NCI-H2081 (cell line): Measurements from ENCODE around the gene XPR1.
"Not testable (repeated sequence)": the region's sequence is repeated elsewhere in the genome, so short reads cannot be mapped to it uniquely, and the experiment has no call there.

Experiments used
- DNase-seq, 2 experiments: peaks; one replicate each; lab custom pipeline; 2025; lab: John Stamatoyannopoulos, UW

XPR1 gene

GRCh38 chr1:180841415-180841814, 209.6 kb downstream of the XPR1 start:
- DNase-seq, result no peak

DNA sequence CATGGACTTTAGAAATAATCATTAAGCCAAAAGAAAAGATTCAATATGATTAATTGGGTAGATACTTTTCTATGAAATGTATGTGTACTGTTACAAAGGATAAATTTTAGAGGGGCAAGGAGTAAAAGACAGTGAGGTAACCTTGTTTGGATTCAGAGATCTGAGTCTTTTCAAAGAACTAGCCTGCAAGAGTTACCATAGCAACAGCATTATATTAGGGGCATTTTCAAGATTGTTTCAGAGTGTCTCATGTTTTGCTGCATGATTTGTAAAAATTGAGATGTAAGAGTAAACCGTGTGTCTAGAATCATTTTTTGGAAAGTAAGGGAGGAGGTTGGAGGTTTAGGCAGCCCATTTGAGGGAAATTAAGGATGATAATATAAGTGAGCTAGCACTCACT, 210.2 kb downstream of the XPR1 start:
- DNase-seq, result no peak

- DNase-seq, result peak; percentile 56 to 76
Observed at GRCh38 chr1:180842491-180843275, 210.9 kb downstream of the XPR1 start.

GRCh38 chr1:180845352-180845751, 213.5 kb downstream of the XPR1 start:
- no peak for DNase-seq

DNA sequence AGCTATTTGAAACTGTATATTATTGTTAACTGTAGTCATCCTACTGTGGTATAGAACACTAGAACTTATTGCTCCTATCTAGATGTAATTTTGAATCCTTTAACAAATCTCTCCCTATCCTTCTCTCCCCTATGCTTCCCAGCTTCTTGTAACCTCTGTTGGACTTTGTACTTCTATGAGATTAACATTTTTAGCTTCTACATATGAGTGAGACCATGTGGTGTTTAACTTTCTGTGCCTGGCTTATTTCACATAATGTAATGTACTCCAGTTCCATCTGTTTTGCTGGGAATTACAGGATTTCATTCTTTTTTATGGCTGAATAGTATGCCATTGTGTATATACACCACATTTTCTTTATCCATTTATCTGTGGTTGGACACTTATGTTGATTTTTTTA, 216.4 kb downstream of the XPR1 start:
- no peak for DNase-seq

GRCh38 chr1:180849031-180849775, 217.4 kb downstream of the XPR1 start:
- DNase-seq, result no peak

DNA sequence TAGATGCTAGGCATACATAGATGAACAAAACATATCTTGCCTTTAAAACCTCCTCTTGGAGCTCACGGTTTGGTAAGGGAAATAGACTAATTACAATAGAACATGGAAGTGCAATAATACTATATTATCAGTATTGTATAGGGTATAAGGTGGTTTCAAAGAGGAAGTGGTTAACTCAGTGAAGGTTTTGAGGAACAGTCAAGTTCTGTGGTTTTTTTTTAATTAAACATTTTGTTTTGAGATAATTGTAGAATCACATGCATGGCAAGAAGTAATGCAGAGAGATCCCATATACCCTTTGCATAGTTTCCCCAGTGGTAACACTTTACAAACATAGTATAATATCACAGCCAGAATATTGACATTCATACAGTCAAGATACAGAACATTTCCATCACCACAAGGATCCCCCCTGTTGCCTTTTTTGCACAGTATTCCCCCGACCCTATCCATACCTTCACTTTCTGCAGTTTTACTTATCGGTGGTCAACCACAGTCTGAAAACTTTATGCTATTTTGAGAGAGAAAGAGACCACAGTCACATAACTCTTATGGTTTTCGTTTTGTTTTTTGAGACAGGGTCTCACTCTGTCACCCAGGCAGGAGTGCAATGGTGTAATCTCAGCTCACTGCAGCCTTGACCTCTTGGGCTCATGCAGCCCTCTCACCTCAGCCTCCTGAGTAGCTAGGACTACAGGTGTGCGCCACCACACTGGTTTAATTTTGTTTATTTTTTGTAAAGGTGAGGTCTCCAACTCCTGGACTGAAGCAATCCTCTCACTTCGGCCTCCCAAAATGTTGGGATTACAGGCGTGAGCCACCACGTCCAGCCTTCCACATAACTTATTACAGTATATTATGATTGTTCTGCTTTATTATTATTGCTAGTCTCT, 220.4 kb downstream of the XPR1 start:
- DNase-seq, result no peak

GRCh38 chr1:180854001-180854400, 222.2 kb downstream of the XPR1 start:
- no peak for DNase-seq

DNA sequence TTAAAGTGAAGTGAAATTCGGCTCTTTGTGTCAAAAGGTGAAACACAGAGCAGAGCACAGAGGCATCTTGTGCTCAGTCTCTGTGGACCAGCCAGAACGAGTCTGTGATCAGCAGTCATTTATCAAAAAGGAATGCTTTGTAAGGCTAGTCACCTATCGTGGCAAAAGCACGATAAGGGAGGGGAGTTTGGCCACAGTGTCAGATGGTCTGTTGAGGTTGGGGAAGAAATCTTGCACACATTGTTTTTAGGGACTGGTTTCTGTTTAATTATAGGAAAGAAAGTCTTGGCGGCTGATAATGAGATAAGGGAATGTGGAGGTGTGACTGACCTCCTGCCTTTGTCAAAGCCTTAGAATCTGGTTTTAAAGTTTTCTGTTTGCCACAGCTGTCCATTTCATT, 222.6 kb downstream of the XPR1 start:
- no peak for DNase-seq

GRCh38 chr1:180857947-180858725, 226.3 kb downstream of the XPR1 start:
- DNase-seq, result not testable (repeated sequence)

DNA sequence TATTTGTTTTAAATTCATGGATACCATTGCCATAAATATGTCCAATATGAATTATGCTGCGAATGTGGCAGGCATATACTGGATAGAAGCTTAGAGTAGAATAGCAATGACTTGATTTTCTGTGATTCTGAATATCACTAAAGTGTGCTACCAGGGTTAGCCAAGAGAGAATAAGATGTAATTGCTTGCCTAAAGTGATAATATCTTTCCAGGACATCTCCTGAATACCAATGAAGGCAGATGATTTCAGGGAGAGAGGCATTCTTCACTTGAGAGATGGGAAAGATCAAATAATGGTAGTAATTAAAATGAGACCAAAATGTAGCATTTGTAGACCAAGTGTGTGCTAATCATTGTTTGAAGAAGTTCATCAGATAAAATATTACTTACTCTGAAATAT, 227.5 kb downstream of the XPR1 start:
- DNase-seq, result no peak

GRCh38 chr1:180860535-180860934, 228.7 kb downstream of the XPR1 start:
- no peak for DNase-seq

DNA sequence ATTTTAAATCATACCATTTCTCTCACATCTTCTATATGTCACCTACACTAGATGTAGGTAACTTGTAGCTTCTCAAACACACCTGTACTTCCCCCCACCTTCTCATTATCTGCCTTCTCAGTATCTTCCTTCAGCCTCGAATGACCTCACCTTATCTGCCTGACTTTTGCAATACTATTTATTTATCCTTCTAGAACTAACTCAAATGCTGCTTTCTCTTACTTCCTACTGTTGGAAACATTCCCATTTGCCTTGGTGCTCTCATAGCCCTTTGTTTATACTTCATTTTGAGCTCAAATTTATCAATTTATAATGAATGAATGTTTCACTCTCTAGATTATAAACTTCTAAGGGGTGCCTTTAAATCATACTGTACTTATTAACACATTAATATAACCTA, 230.5 kb downstream of the XPR1 start:
- DNase-seq, result no peak

DNA sequence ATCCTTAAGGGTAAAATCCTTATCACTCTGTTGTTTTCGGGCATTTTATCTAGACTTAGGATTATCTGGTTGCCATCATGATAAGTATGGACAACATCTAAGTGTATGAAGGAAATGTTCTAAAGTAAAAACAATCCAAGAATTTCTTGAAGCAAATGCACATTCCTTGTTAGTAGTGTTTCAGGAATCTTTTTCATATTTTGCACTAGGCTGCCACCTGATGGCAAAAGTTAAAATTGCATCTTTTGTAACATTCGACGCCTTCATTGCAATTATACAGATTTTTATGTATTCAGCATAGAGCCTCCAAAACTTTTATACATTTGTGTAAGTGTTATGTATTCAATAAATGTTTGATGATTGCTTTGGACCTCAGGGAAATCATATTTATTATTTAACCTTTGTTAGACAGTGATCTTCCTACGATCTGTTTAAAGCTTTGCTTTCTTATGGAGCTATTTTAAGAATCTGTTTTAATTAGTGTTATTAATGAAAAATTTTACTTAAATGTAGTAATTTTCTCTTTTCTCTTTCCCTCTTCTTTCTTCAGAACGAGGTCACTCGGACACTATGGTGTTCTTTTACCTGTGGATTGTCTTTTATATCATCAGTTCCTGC, 231.4 kb downstream of the XPR1 start:
- DNase-seq, result peak; percentile 29 to 66

DNA sequence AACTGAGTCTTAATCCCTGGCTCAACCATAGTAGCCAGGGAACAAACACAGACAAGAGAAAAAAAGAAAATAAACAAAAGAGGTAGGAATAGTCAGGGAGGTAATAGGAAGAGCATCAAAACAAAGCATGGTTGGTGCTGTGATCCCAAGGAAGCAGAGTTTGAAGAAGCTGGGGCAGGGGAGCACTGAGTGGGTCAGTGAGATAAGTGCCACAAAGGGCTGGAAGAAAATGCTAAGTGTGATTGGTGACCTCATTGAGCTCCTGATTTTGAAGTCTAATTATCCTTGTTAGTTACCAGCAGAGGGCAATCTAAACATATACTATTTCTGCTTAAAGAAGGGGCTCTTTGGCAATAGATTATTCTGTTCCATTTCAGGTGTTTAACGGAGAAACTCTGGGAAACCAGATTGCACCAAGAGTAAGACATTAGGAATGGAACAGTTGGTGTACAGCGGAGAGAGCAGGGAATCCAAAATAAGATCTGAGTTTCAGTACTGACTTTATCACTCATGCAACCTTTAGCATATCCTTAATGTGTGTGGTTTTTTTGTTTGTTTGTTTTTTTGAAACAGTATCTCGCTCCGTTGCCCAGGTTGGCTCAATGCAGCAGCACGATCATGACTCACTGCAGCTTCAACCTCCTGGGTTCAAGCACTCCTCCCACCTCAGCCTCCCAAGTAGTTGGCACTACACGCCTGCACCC, 250.1 kb downstream of the XPR1 start:
- DNase-seq, result peak; percentile 54 to 70

DNA sequence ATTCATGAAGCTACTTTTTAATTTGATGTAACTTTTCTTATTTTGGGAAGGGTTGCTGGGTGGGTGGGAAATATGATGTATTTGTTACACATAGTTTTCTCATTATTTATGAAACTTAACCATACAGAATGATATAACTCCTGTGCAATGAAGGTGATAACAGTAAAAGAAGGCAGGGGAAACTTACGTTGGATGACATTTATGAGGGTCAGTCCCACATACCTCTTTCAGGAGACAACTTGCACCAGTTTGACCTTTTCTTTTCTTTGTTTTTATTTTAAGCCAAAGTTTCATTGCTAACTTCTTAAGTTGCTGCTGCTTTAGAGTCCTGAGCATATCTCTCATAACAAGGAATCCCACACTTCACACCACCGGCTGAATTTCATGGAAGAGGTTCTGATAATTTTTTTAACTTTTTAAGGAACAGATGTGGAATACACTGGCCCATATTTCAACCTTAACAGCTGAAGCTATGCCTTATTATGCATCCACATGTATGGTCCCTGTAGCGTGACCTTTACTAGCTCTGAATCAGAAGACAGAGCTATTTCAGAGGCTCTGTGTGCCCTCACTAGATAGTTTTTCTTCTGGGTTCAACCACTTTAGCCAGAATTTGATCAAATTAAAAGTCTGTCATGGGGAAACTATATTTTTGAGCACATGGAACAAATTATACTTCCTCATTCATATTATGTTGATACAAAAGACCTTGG, 252.9 kb downstream of the XPR1 start:
- no peak for DNase-seq

GRCh38 chr1:180886338-180886737, 254.5 kb downstream of the XPR1 start:
- DNase-seq, result no peak

- DNase-seq, result no peak
Observed at GRCh38 chr1:180887841-180888240, 256.0 kb downstream of the XPR1 start.

DNA sequence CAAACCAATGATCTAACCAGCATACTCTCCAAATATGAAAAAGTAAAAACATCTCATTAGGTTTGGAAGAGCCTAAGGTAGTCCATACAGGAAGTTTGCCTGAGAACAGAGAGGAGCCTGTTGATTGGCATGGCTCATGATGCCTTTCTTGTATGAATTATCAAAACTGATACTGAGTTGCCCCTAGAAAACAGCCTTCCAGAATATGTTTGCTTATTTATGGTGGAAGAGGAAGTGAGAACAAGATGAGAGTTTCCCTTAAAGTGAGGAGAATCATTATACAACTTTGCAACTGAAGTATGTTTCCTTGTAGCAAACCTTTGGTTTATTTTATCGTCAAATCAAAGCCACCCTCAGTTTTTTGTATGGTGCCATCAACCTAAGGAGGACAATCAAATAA, 257.0 kb downstream of the XPR1 start:
- no peak for DNase-seq

GRCh38 chr1:180889325-180889724, 257.5 kb downstream of the XPR1 start:
- no peak for DNase-seq
